Chondrocyte (in vitro differentiated cells): ENCODE data around the gene AGBL1. TPM values are rescaled to one million over a fixed set of nuclear protein-coding genes. Genes with fewer than 3 reads are reported as not detected.
"Not testable (repeated sequence)": the region's sequence is repeated elsewhere in the genome, so short reads cannot be mapped to it uniquely, and the experiment has no call there.

ENCODE experiments used
- DNase-seq: peaks from one replicate; pipeline ENCODE4 v3.0.0; 2021; ENCODE audit warnings: mixed read lengths, low spot score
- H3K27ac Mint-ChIP-seq: one replicate; pipeline ENCODE4 v1.8.0; 2021; ENCODE audit warnings: mild to moderate bottlenecking, moderate library complexity, mixed read lengths; ENCODE audit not compliant: unreplicated experiment
- H3K27me3 Mint-ChIP-seq: 2 replicates; pipeline ENCODE4 v1.8.0; 2021; ENCODE audit warnings: low read depth, mixed read lengths
- H3K36me3 Mint-ChIP-seq: 2 replicates; pipeline ENCODE4 v1.8.0; 2021; ENCODE audit warnings: low read depth, mixed read lengths
- H3K4me1 Mint-ChIP-seq: 2 replicates; pipeline ENCODE4 v1.8.0; 2021; ENCODE audit warnings: low read depth, mild to moderate bottlenecking, mixed read lengths
- H3K4me3 Mint-ChIP-seq: one replicate; pipeline ENCODE4 v1.8.0; 2021; ENCODE audit warnings: mild to moderate bottlenecking, moderate library complexity, mixed read lengths; ENCODE audit not compliant: unreplicated experiment
- H3K9me3 Mint-ChIP-seq: 2 replicates; pipeline ENCODE4 v1.8.0; 2021; ENCODE audit warnings: low read depth, mixed read lengths
- total RNA-seq: library from RNA; stranded (reverse); gene quantifications from 3 replicates; pipeline ENCODE4 v1.2.1, GENCODE V29; 2021
- TF ChIP-seq, protein P1 (sequence below): fragments of 200-600 bp; sonication (generic); IDR thresholded peaks from 2 replicates; pipeline ENCODE4 v1.5.0; 2021; ENCODE audit warnings: antibody characterized with exemption, mild to moderate bottlenecking, moderate library complexity

The AGBL1 gene
- total RNA-seq, 1 donor from 2014 or later: not detected

DNA sequence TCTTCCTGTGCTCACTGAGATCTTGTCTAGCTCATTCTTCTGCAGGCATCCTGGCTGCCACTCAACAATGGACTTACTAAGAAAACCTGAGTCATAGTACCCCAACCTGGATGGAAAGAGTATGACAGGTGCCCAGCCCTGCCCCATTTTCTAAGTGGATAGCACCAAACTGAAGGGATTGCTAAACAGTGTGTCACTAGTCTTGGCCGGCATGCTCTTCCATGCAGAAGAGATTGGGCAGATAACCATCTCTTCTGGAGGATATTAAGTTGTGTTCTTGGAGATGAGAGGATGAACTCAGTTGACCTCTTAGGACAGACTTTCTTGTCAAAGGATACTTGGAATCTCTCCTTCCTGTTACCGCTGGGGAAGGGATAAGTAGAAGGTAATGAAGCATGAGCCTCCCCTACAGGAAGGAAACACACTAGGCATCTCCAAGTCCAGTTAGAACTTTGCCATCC, 797.5 kb downstream of the AGBL1 start:
- H3K4me3 Mint-ChIP-seq: no peak overlapping the region
- H3K9me3 Mint-ChIP-seq: no peaks in the 10 kb centered on the region
- no peak overlapping the region for H3K27ac Mint-ChIP-seq
- no peak for DNase-seq
- no peaks in the 10 kb centered on the region for H3K4me1 Mint-ChIP-seq
- TF ChIP-seq, protein P1, sequence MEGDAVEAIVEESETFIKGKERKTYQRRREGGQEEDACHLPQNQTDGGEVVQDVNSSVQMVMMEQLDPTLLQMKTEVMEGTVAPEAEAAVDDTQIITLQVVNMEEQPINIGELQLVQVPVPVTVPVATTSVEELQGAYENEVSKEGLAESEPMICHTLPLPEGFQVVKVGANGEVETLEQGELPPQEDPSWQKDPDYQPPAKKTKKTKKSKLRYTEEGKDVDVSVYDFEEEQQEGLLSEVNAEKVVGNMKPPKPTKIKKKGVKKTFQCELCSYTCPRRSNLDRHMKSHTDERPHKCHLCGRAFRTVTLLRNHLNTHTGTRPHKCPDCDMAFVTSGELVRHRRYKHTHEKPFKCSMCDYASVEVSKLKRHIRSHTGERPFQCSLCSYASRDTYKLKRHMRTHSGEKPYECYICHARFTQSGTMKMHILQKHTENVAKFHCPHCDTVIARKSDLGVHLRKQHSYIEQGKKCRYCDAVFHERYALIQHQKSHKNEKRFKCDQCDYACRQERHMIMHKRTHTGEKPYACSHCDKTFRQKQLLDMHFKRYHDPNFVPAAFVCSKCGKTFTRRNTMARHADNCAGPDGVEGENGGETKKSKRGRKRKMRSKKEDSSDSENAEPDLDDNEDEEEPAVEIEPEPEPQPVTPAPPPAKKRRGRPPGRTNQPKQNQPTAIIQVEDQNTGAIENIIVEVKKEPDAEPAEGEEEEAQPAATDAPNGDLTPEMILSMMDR: no peak
- no peaks in the 10 kb centered on the region for H3K36me3 Mint-ChIP-seq
- H3K27me3 Mint-ChIP-seq: no peaks in the 10 kb centered on the region

DNA sequence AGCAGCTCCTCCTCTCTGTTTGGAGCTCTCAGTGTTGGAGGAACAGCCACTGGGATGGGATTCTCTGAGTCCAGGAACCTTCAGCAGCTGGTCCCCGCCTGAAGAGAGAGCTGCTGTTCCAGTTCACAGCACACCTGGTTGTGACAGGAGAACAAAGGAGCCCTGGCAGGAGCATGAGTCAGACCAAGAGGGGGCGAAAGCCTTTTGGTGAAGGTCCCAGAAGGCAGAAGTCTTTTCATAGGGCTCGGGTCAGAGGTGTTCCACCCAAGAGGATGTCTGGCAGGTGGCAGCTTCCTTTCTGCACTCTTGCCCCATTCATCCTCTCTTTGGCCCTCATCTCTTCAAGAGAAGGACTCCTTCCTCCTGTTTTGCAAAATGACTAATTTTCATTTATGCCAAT, 799.2 kb downstream of the AGBL1 start:
- H3K27ac Mint-ChIP-seq, H3K4me3 Mint-ChIP-seq, H3K36me3 Mint-ChIP-seq, H3K27me3 Mint-ChIP-seq, H3K4me1 Mint-ChIP-seq, DNase-seq, H3K9me3 Mint-ChIP-seq: not testable (repeated sequence)

DNA sequence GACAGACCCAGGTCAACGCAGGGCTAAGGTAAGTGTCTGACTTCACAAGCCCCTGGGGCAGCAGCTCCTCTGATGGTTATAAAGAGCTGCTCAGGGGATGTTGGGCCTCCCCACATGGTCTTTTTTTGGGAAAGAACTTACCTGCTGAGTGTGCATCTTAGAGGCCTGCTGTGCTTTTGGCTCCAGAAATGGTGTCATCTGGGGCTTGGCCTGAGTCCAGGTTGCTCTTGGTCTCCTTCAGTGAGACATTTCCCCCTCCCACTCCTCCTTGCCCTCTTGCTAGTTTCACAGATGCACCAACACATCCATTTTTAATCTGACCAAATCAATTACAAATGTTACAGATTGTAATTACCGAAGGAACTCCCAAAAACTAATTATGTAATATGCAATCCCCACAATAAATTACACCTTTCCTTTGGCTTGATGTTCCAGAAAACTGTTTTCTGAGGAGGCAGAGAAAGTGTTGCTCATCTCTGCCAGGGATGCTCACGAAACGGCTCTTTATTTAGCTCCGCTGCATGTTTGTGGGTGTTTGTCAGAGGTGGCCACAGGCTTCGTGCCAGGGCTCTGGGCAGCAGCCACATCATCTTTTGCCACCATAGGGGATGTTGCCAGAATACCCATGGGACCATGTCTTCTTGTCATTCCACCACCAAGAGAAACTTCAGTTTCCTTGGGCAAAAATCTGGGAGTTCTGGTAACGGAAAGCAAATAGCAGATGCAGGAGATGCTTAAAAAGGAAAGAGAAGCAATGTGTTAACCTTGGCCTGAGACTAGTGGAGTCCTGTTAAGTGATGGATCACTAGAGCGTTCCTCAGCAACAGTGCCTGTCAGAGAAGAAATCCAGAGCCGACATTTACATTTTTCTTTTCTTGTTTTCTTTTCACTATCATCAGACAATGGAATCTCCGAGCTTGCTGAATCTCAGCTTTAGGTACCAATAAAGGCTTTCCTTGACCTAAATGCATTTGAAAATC, 799.9 kb downstream of the AGBL1 start:
- Mint-ChIP-seq H3K9me3 (no peaks in the 10 kb centered on the region), H3K4me1 (no peaks in the 10 kb centered on the region), H3K36me3 (no peaks in the 10 kb centered on the region), H3K4me3 (no peak overlapping the region), H3K27ac (no peak overlapping the region), H3K27me3 (peaks cover 4% of the 10 kb centered on the region)
- TF ChIP-seq, protein P1: no peak
- no peak for DNase-seq

DNA sequence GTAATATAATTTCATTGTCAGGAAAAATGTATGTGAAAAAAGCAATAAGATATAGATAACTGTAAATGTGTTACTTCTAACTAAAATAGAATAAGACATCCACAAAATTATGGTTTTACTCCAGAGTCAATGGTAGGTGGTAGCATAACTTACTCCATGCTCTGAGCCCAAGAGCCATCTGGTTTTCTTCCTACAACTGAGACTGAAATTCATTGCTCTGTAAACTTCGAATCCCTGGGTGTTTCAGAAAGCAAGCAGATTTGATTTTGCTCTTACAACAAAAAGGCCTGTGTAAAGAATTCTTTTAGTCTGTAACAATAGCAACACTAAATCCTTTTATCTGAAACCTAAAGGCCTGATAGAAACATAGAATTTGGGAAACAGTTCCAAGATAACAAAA, 805.9 kb downstream of the AGBL1 start:
- Mint-ChIP-seq H3K27me3 (peaks cover 18% of the 10 kb centered on the region), H3K4me3 (no peak overlapping the region), H3K4me1 (no peaks in the 10 kb centered on the region), H3K36me3 (no peaks in the 10 kb centered on the region), H3K27ac (no peak overlapping the region), H3K9me3 (no peaks in the 10 kb centered on the region)
- no peak for DNase-seq
- TF ChIP-seq, protein P1: no peak

DNA sequence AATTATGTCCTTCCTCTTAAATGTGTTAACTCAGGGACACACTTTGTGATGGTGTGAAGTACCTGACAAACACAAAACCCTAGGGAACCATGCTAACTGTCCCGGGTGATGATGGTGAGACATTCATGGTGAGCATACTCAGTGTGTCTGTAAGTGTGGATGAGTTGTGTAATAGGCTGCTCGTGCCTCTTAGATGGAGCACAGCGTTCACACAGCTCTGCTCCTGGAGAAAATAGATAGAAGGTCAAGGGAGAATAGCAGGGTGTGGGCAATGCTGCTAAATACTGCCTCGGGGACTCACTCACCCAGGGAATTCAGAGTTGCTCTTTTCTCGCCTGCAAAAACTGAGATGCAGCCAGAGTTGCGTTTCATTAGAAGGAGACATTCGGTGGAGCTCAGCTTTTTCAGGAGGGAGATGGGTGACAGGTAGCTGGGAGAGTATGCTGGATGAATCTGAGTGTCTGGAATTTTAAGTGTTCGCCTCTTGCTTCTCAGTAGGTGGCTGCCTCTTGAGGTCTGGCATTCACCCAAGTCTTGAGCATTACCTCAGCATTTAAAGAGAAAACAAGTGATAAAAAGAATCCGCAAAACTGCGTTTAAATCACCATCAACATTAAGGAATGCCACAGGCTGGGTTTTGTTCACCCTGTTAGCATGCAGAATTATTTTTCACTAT, 813.2 kb downstream of the AGBL1 start:
- Mint-ChIP-seq H3K4me3 (no peak overlapping the region), H3K4me1 (no peaks in the 10 kb centered on the region), H3K9me3 (no peaks in the 10 kb centered on the region), H3K27ac (no peak overlapping the region), H3K27me3 (peaks cover 24% of the 10 kb centered on the region), H3K36me3 (no peaks in the 10 kb centered on the region)
- TF ChIP-seq, protein P1: no peak
- no peak for DNase-seq
